Measurements from ENCODE around the gene FGFBP1. TPM values are rescaled to one million over a fixed set of nuclear protein-coding genes. Genes with fewer than 3 reads are reported as not detected.
A peak's percentile ranks its signal among the peaks of the same experiment; 100 is the strongest.
"Not testable (repeated sequence)": the region's sequence is repeated elsewhere in the genome, so short reads cannot be mapped to it uniquely, and the experiment has no call there.

FGFBP1 gene
- total RNA-seq, 1 donor from 2014 or later, result 402 TPM

DNA sequence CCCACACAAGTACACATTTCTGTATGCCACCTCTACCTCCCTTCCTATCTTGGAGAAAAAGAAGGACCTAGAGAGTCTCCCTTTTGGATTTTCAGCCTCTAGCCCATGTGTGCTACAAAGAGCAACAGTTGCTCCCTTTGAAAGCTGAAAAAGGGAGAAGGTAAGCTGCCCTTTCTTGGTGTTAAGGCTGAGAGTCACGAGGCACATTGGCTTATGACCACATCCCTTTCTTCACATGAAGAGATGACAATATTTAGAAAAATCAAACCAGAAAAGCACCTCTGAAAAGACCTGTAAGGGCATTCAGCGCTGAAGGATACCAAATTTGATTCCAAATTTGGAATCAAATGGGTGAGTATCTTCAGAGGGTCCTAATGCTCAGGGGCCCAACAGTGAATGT, 6.4 kb upstream of the FGFBP1 start:
- ATAC-seq, result no peak

GRCh38 chr4:15942283-15942682, 3.7 kb upstream of the FGFBP1 start:
- no peak for ATAC-seq

- peak; percentile 86 for ATAC-seq
These were observed 358 bp downstream of the FGFBP1 start for GRCh38 chr4:15938182-15938581.

GRCh38 chr4:15936495-15936894, 2.0 kb downstream of the FGFBP1 start:
- ATAC-seq, result peak; percentile 81

GRCh38 chr4:15935504-15936402, 2.8 kb downstream of the FGFBP1 start:
- peak; percentile 2 for ATAC-seq

DNA sequence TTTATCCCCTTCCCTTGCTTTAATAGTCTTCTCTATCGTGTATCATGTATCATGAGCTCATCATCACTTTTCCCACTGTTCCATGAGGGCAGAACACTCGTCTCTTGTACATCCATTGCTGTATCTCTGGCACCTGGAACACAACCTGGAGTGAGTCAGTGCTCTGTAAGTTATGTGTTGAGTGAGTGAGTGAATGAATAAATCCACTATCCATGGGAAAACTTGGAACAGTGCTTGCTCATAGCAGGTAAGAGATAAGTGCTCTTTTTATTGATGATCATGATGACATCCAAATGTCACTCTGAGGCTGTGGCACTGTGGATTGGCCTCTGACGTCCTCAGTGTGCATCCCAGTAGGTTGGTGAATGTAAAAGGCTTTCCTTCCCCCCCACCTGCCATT, 4.3 kb downstream of the FGFBP1 start:
- no peak for ATAC-seq

- no peak for ATAC-seq
These were observed 6.9 kb downstream of the FGFBP1 start for GRCh38 chr4:15931451-15932210.

DNA sequence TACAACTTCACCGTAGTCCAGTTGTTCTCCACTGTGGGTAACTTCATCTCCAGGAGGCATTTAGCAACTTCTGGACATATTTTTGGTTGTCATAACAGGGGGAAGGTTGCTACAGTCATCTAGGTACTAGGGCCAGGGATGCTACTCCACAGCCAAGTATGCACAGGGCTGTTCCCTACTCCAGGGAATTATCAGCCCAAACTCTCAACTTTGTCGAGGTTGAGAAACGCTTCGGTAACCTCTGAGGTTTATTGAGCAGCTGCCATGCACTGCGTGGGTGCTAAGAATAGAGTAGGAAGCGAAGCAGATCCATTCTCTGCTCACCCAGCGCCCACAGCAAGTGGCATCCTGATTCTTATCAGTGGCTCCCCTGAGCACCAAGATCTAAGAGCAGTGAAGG, 8.2 kb downstream of the FGFBP1 start:
- no peak for ATAC-seq

DNA sequence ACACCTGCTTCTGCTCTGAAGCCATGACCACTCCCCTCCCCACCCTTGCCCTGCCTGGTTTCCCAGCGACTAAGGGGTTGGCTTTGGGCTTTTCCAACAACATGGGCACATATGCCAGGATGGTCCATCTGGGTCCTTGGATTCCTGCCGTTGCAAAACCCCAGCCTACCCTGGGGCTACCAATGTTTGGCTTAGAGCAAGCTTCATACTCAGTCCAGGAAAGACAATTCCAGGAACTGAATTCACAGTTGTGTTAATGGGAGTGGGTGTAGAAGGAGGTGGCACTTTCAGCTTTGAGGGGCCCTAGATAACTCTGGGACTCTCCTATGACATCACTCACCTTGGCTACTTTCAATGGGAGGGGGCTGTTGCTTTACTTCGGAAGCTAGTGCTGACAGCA, 9.0 kb downstream of the FGFBP1 start:
- ATAC-seq, result no peak

DNA sequence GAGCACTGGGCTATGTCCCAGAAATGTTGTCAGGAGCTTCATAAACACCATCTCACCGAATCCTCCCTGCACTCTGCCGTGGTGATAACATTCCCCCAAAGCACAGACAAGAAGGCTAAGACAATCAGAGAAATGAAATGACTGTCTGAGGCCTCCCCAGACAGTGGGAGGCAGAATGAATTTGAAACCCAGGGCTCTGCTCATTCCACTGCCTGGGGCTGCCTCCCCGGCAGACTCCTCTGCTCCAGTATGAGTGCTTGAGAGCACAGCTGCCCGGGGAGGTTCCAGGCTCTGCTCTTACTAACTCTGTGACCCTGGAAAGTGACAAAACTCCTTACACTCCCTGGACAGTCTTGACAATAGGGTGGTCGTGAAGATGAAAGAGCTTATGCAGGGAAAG, 9.7 kb downstream of the FGFBP1 start:
- ATAC-seq, result no peak

DNA sequence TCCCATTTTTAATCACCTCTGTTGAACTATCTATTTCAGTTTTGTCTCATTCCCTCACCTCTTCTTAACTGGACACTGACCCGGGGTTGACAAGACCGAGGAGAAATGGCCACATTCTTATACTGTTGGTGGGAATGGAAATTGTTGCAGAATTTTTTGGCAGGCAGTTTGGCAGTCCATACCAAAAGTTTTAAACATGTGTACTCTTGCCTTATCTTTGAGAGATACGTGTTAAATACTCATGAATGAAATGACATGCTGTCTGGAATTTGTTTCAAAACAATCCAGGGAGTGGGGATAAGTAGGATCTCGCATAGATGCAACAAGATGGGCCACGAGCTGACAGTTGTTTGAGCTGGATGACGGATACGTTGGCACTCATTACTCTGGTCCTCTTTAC, 12.1 kb downstream of the FGFBP1 start:
- ATAC-seq, result no peak

- ATAC-seq, result no peak
These were observed 12.7 kb downstream of the FGFBP1 start for GRCh38 chr4:15925830-15926229.

DNA sequence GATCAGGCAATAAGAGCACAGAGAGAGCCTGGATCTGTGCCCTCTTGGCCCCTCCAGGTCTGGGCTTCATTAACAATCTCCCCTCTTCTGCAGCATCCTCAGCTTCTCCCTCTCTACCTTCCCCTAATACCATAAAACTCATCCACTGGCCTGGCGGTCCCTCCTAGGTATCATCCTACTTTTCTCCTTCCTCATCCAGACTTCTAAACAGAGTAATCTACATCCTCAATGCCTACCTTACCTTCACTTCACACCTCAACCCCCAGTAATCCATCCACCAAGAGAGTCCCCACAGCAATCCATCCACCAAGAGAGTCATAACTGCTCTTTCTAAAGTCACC, 17.0 kb downstream of the FGFBP1 start:
- no peak for ATAC-seq

DNA sequence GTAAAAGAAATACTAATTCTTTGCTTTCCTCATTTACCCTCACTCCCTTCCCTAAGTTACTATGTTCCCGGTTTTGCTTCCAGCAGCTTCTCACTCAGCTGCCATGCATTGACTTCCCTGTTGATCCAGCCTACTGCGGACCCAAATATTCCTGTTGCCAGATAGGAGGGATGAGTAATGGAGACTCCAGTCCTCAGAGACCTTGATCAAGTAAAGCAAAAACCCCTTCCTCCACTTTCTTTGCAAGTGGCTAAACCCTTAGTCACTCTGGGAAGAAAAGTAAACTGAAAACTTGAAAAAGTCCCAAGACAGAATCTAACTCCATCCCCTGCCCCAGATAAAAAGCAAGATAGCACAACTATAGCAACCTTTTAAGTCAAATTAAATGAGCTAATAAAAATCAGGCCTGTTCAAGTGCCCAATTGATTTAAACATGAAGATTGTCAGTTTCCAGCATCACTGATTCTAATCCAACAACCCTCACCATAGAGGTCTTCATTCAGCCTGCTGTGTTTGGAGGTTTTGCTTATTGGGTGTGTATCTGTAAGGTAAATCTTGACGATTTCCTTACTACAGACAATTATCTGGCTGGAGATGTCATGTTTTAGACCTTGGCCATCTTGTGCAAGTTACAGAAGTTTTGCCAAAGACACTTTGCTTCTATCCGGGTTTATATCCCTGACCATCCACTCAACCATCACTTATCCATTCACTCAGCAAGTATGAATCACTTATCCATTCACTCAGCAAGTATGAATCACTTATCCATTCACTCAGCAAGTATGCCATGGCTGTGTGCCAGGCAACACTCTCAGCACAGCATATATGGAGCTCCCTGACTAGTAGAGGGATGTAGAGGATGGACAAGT, 17.6 kb downstream of the FGFBP1 start:
- ATAC-seq, result peak; percentile 96

DNA sequence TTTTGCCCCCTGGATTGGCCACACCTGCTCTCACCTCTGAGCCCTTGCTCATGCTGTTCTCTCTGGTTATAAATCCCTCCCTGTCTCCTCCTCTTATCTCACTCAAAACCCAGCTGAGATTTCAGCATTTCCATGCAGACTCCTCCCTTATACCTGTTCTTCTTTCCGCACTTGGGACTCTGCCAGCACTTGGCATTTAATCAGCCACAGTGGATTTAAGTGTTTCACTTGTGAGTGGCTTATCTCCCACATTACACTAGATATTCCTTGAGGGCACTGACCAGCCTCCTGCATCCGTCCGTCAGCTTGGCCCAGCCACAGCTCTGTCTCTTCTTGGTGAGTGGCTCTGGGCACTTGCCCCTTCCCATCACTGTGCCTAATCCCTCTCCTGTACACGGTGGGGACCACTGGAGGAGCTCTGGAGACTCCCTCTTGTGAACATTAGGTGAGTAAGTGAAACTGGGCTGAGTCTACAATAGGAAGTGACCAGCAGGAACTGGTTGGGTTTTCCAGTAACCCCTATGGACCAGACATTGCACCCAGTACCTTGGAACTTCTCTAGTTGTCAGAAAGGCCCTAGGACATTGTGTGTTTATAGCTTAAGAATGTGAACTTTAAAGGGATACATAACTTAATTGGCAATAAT, 19.9 kb downstream of the FGFBP1 start:
- peak; percentile 33 for ATAC-seq

DNA sequence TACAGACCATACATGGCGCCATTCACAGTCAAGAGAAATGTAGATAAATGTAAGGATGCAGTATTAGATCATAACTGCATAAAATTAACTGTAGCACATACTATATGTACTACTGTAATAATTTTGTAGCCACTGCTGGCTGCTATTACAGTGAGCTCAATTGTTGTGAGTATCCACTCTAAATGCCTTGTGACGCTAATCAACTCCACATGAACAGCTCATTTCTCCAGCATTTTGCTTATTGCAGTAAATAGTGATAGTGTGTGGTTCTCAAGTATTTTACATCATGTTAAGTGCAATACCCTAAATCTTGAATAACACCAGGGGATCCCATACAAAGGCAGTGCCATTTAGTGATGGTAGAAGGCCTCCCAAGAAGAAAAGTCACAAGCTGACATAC, 21.2 kb downstream of the FGFBP1 start:
- no peak for ATAC-seq

DNA sequence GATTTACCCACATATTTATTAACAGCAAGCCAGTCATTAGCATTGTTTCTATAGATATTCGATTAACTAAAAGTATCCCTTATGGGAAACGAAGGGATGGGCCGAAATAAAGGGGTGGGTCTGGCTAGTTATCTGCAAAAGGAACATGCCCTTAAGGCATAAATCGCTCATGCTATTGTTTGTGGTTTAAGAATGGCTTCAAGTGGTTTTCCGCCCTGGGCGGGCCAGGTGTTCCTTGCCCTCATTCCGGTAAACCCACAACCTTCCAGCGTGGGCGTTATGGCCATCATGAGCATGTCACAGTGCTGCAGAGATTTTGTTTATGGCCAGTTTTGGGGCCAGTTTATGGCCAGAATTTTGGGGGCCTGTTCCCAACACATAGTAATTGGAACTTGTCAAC, 22.2 kb downstream of the FGFBP1 start:
- not testable (repeated sequence) for ATAC-seq

DNA sequence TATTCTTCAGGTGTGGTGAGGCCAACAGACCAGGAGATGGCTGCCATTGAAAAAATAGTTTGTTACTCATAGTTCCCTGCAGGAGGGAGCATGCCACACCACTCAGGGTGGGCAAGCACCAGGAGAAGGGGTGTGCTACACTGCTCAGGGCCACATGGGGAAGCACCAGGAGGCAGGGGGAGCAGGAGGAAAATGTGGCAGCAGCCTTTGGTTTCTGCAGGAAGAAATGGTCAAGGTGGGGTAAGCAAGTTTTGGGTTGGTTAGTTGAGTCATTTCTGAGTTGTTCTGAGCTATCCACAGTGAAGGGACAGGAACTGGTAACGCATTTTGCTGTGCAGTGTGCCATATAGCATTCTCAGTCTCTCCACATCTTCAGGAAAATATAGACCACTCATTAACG, 23.8 kb downstream of the FGFBP1 start:
- ATAC-seq, result peak; percentile 28

DNA sequence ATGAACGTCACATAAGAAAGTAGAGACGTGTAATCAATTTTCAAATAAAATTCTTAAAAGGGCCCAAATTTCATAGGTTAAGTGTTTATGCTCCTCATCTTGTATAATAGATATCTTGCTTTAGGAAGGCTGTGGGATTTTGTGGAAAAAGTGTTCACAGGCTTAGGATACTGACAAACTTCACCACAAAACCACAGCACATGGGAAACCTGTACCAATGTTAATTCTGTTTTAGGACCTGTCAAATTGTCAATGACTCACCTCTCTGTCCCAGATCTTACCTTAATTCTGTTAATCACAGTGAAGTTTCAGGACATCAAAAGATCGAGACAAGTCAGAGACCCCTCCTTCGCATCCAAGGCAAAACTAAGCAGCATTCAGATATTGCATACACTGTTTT, 24.2 kb downstream of the FGFBP1 start:
- peak; percentile 46 for ATAC-seq

- peak; percentile 88 for ATAC-seq
These were observed 24.9 kb downstream of the FGFBP1 start for GRCh38 chr4:15913631-15913970.

- no peak for ATAC-seq
These were observed 25.4 kb downstream of the FGFBP1 start for GRCh38 chr4:15912961-15913630.

DNA sequence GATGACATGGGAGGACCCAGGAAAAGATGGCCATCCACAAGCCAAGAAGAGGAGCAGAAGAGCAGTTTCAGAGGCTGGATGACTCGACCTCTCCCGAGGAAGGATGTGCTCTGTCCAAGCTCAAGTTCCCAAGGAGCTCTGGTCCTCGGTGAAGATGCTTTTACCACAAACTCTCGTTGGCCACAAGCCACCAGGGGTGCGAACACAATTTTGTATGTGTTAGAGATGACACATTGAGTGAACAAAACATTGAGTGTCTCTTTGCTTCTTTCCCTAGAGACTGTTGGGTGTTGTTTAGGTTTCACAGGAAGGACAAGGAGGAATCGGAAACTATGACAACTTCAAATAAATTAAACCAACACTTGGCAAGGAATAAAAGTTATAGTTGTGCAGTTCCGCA, 26.3 kb downstream of the FGFBP1 start:
- ATAC-seq, result no peak
